GM12878 (cell line): ENCODE results near the gene PPL. TPM values are rescaled to one million over a fixed set of nuclear protein-coding genes. Genes with fewer than 3 reads are reported as not detected.

ENCODE experiments used
- ATAC-seq: fragments of 200-7000 bp; cut with Tn5 transposase; 3 replicates; pipeline ENCODE4 v1.9.1; 2020; ENCODE audit warnings: mild to moderate bottlenecking, moderate library complexity
- BruUV-seq: library from RNA; stranded (reverse); fragments of 400-500 nt; replicated peaks from 2 replicates; lab custom pipeline; 2021; lab: Mats Ljungman, UMichigan
- CTCF ChIA-PET: fragments of 300-600 bp; sonication (Branson Sonifier 250); formaldehyde crosslinking; extraction: SDS; loops from one replicate; lab custom pipeline; 2021; ENCODE audit warnings: inconsistent platforms; lab: Yijun Ruan, JAX
- POLR2A ChIA-PET: fragments of 350-600 bp; formaldehyde crosslinking; extraction: SDS; loops from one replicate; lab custom pipeline; 2021; ENCODE audit warnings: inconsistent platforms; lab: Charles Lee
- RAD21 ChIA-PET: fragments of 300-600 bp; sonication (Branson Sonifier 250); formaldehyde crosslinking; loops from one replicate; lab custom pipeline; 2023; ENCODE audit warnings: antibody characterized with exemption; ENCODE audit not compliant: unreplicated experiment; lab: Charles Lee
- SMC1A ChIA-PET: fragments of 300-600 bp; sonication (Branson Sonifier 250); formaldehyde crosslinking; loops from one replicate; lab custom pipeline; 2023; ENCODE audit not compliant: unreplicated experiment, uncharacterized antibody; lab: Charles Lee
- DNase-seq: peaks from one replicate; pipeline ENCODE4 v3.0.0-alpha.2; 2011; ENCODE audit warnings: low read depth, low spot score
- FAIRE-seq: peaks from 3 replicates; lab custom pipeline; 2011; peaks lifted over from hg19 to GRCh38; lab: Jason Lieb, UNC
- H2AFZ ChIP-seq: 2 replicates; pipeline ENCODE4 v1.6.0; 2011; ENCODE audit warnings: low read depth, low read length, control low read depth; ENCODE audit not compliant: control insufficient read depth
- H3K27ac ChIP-seq: 2 replicates; pipeline ENCODE4 v1.5.1; 2011; ENCODE audit warnings: control low read depth; ENCODE audit not compliant: control insufficient read depth, insufficient read depth
- H3K27me3 ChIP-seq, 2 experiments: replicated peaks in 1 of 2; 2 replicates each; pipeline versions ENCODE4 v1.6.0 to v1.6.1; 2011; ENCODE audit warnings: low read length in 1 of 2; ENCODE audit not compliant: control insufficient read depth in 2 of 2, insufficient read depth in 2 of 2
- H3K36me3 ChIP-seq, 2 experiments: 2 replicates each; pipeline ENCODE4 v1.5.1; 2011; ENCODE audit warnings: low read length in 1 of 2; ENCODE audit not compliant: control insufficient read depth in 2 of 2, insufficient read depth in 2 of 2
- H3K4me1 ChIP-seq: 2 replicates; pipeline ENCODE4 v1.6.1; 2011; ENCODE audit warnings: mild to moderate bottlenecking, low read length, moderate library complexity, mixed read lengths; ENCODE audit not compliant: control insufficient read depth, insufficient read depth
- H3K4me2 ChIP-seq: 2 replicates; pipeline ENCODE4 v1.6.0; 2011; ENCODE audit warnings: control low read depth; ENCODE audit not compliant: control insufficient read depth, insufficient read depth
- H3K4me3 ChIP-seq: fragments of 200-600 bp; sonication (generic); 2 replicates; pipeline ENCODE4 v1.5.1; 2016
- H3K79me2 ChIP-seq: 2 replicates; pipeline ENCODE4 v1.6.0; 2011; ENCODE audit warnings: low read length; ENCODE audit not compliant: control insufficient read depth, insufficient read depth
- H3K9ac ChIP-seq: 2 replicates; pipeline ENCODE4 v1.8.0; 2011; ENCODE audit warnings: low read length, control low read depth, mixed read lengths; ENCODE audit not compliant: control insufficient read depth, insufficient read depth
- H3K9me3 ChIP-seq: replicated peaks from 3 replicates; pipeline ENCODE4 v1.5.1; 2011; ENCODE audit warnings: mild to moderate bottlenecking, low read length; ENCODE audit not compliant: control insufficient read depth, insufficient read depth
- H4K20me1 ChIP-seq: 2 replicates; pipeline ENCODE4 v1.6.0; 2011; ENCODE audit not compliant: control insufficient read depth, insufficient read depth
- CREM ChIP-seq: IDR thresholded peaks from 2 replicates; pipeline ENCODE4 v1.6.1; 2014; ENCODE audit warnings: antibody characterized with exemption, low read depth
- DPF2 ChIP-seq: fragments of 450-650 bp; IDR thresholded peaks from 2 replicates; pipeline ENCODE4 v1.6.1; 2017; ENCODE audit warnings: mild to moderate bottlenecking
- EP300 ChIP-seq, 2 experiments: fragments of 150-350 bp in 1 of 2; IDR thresholded peaks; 2 replicates each; pipeline ENCODE4 v1.6.1; 2011 to 2012; ENCODE audit warnings: low read depth in 2 of 2, low read length in 2 of 2, borderline replicate concordance in 1 of 2, improper control_type of control experiment in 1 of 2, inconsistent platforms in 1 of 2; ENCODE audit not compliant: control insufficient read depth in 1 of 2
- EZH2 ChIP-seq: IDR thresholded peaks from 2 replicates; pipeline ENCODE4 v1.6.1; 2012; ENCODE audit warnings: low read depth, mild to moderate bottlenecking, control low read depth, inconsistent platforms, low read length, borderline replicate concordance; ENCODE audit not compliant: control insufficient read depth
- HDAC6 ChIP-seq: fragments of 200-600 bp; sonication (generic); IDR thresholded peaks from one replicate; pipeline ENCODE4 v1.8.0; 2017; ENCODE audit warnings: antibody characterized with exemption; ENCODE audit not compliant: unreplicated experiment
- LARP7 ChIP-seq: fragments of 450-650 bp; IDR thresholded peaks from 2 replicates; pipeline ENCODE4 v1.6.1; 2017; ENCODE audit warnings: mild to moderate bottlenecking
- MTA2 ChIP-seq: fragments of 450-650 bp; IDR thresholded peaks from 2 replicates; pipeline ENCODE4 v1.6.1; 2016; ENCODE audit warnings: low read depth, mild to moderate bottlenecking, moderate library complexity
- NR2C1 ChIP-seq: fragments of 450-650 bp; IDR thresholded peaks from 2 replicates; pipeline ENCODE4 v1.6.1; 2017; ENCODE audit warnings: antibody characterized with exemption, mild to moderate bottlenecking, moderate library complexity
- RFX5 ChIP-seq: IDR thresholded peaks from 2 replicates; pipeline ENCODE4 v1.6.1; 2011; ENCODE audit warnings: low read depth, low read length, improper control_type of control experiment
- SUZ12 ChIP-seq: fragments of 200-600 bp; sonication (generic); IDR thresholded peaks from one replicate; pipeline ENCODE4 v1.6.1; 2018; ENCODE audit warnings: antibody characterized with exemption, mild to moderate bottlenecking; ENCODE audit not compliant: unreplicated experiment
- TCF3 ChIP-seq: IDR thresholded peaks from 2 replicates; pipeline ENCODE4 v1.6.1; 2012; ENCODE audit warnings: low read depth, mild to moderate bottlenecking, low read length, borderline replicate concordance; ENCODE audit not compliant: insufficient read depth
- WRNIP1 ChIP-seq: IDR thresholded peaks from 2 replicates; pipeline ENCODE4 v1.6.1; 2011; ENCODE audit warnings: low read depth, low read length, improper control_type of control experiment, borderline replicate concordance
- ZNF24 ChIP-seq: fragments of 450-650 bp; IDR thresholded peaks from 2 replicates; pipeline ENCODE4 v1.6.1; 2017; ENCODE audit warnings: antibody characterized with exemption, mild to moderate bottlenecking
- ZNF592 ChIP-seq: fragments of 450-650 bp; IDR thresholded peaks from 2 replicates; pipeline ENCODE4 v1.6.1; 2017; ENCODE audit warnings: mild to moderate bottlenecking, moderate library complexity
- WGBS: methylation state at CpG from one replicate; pipeline ENCODE4 v1.1.6; 2016; ENCODE audit warnings: low lambda C conversion rate; ENCODE audit not compliant: insufficient replicate concordance, insufficient coverage; ENCODE audit errors: missing lambda C conversion rate; 5-methylcytosine and 5-hydroxymethylcytosine counted together
- in situ Hi-C: fragments of 300-500 bp; cut with MboI; formaldehyde crosslinking; loops from 9 replicates; pipeline ENCODE4 v1.14.3; 2018; ENCODE audit warnings: mixed read lengths
- intact Hi-C: fragments of 100-400 bp; cut with micrococcal nuclease; formaldehyde crosslinking; loops from one replicate; pipeline ENCODE4 v1.14.2; 2022; ENCODE audit not compliant: unreplicated experiment
- polyA plus RNA-seq, 11 experiments: library from polyadenylated mRNA; depleted of rRNA in 4 of 11; unstranded in 6 of 11; stranded (reverse) in 5 of 11; fragments of >200 nt; fragmentation: Nextera tagmentation in 4 of 11; fragmentation: Illumina TruSeq in 1 of 11; extraction: Ambion mirVana in 4 of 11; extraction: Trizol in 1 of 11; gene quantifications; 1 replicate in 1 of 11; 2 replicates in 10 of 11; pipeline versions ENCODE4 v1.2.1 to v1.2.3, GENCODE V29; 2011 to 2016; ENCODE audit warnings: inconsistent platforms in 2 of 11, missing spikeins in 2 of 11, low read depth in 1 of 11
- total RNA-seq, 4 experiments: library from RNA; depleted of rRNA in 3 of 4; stranded (reverse); fragments of >200 nt in 3 of 4; fragmentation: Illumina TruSeq in 1 of 4; extraction: Trizol in 1 of 4; gene quantifications; 2 replicates each; pipeline versions ENCODE4 v1.2.1 to v1.2.3, GENCODE V29; 2013 to 2021
- TF ChIP-seq, protein P1 (sequence below): fragments of 150-350 bp; IDR thresholded peaks from 2 replicates; pipeline ENCODE4 v1.6.1; 2014; ENCODE audit warnings: mild to moderate bottlenecking, low read depth, low read length
- TF ChIP-seq, protein P2 (sequence below): fragments of 450-650 bp; IDR thresholded peaks from 2 replicates; pipeline ENCODE4 v1.6.1; 2018; ENCODE audit warnings: borderline replicate concordance, mild to moderate bottlenecking; ENCODE audit not compliant: partially characterized antibody

Gene PPL
- total and polyA plus RNA-seq, 10 of the 15 experiments (the other 5 are each of a cell fraction or from before 2014, with no cell fraction given), result 0.03 to 0.47 (median 0.05) TPM; not detected in 2

GRCh38 chr16:4868026-4868425 lies 68.9 kb downstream of the PPL start (continued):
- TF ChIP-seq ZNF592, result no peak
- no peak for TF ChIP-seq NR2C1
- no peak for TF ChIP-seq DPF2
- TF ChIP-seq MTA2, result no peak

GRCh38 chr16:4866586-4866985 lies 70.4 kb downstream of the PPL start:
- BruUV-seq, result no TSS peak
- WGBS, result 98% methylated on average over 12 of the region's 12 CpGs
- Histone ChIP-seq H3K4me3 (no peak overlapping the region), H4K20me1 (no peaks in the 10 kb centered on the region; the same call in 1 of the 2 replicates), H3K27me3 (no peaks in the 10 kb centered on the region), H3K4me2 (no peak overlapping the region), H3K27ac (no peak overlapping the region), H3K36me3 (peaks cover 21 to 24% of the 10 kb centered on the region in 2 experiments), H3K9ac (no peak overlapping the region), H2AFZ (no peak overlapping the region), H3K9me3 (no peaks in the 10 kb centered on the region), H3K4me1 (no peaks in the 10 kb centered on the region), H3K79me2 (no peaks in the 10 kb centered on the region; the same call in none of the 2 replicates)
- ATAC-seq (no peak), DNase-seq (no peak), FAIRE-seq (no peak)
- ChIA-PET RAD21 (no interaction called here), CTCF (interaction anchor here (1.3 kb wide), 1 partner anchor 464 kb away, joined by 4 read pairs; no protein-coding TSS in a partner anchor), POLR2A (no interaction called here), SMC1A (no interaction called here)
- intact Hi-C loops, result no loop called here
- in situ Hi-C loops, result no loop called here
- TF ChIP-seq EP300 (IDR thresholded peaks at IDR 0.05; ENCODE audit: borderline replicate concordance in 1 of 2, control insufficient read depth in 1 of 2, low read depth in 2 of 2, low read length in 2 of 2), result no peak
- TF ChIP-seq TCF3, result no peak
- TF ChIP-seq, protein P1, sequence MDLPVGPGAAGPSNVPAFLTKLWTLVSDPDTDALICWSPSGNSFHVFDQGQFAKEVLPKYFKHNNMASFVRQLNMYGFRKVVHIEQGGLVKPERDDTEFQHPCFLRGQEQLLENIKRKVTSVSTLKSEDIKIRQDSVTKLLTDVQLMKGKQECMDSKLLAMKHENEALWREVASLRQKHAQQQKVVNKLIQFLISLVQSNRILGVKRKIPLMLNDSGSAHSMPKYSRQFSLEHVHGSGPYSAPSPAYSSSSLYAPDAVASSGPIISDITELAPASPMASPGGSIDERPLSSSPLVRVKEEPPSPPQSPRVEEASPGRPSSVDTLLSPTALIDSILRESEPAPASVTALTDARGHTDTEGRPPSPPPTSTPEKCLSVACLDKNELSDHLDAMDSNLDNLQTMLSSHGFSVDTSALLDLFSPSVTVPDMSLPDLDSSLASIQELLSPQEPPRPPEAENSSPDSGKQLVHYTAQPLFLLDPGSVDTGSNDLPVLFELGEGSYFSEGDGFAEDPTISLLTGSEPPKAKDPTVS, result no peak
- no peak for TF ChIP-seq RFX5
- no peak for TF ChIP-seq ZNF24
- TF ChIP-seq CREM, result no peak
- no peak for TF ChIP-seq WRNIP1
- TF ChIP-seq SUZ12, result no peak
- no peak for TF ChIP-seq LARP7
- no peak for TF ChIP-seq HDAC6
- TF ChIP-seq EZH2, result no peak
- TF ChIP-seq, protein P2, sequence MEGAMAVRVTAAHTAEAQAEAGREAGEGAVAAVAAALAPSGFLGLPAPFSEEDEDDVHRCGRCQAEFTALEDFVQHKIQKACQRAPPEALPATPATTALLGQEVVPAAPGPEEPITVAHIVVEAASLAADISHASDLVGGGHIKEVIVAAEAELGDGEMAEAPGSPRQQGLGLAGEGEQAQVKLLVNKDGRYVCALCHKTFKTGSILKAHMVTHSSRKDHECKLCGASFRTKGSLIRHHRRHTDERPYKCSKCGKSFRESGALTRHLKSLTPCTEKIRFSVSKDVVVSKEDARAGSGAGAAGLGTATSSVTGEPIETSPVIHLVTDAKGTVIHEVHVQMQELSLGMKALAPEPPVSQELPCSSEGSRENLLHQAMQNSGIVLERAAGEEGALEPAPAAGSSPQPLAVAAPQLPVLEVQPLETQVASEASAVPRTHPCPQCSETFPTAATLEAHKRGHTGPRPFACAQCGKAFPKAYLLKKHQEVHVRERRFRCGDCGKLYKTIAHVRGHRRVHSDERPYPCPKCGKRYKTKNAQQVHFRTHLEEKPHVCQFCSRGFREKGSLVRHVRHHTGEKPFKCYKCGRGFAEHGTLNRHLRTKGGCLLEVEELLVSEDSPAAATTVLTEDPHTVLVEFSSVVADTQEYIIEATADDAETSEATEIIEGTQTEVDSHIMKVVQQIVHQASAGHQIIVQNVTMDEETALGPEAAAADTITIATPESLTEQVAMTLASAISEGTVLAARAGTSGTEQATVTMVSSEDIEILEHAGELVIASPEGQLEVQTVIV, result no peak
